Hindlimb muscle (tissue), 1 donor: ENCODE data around the gene CDRT15L2. TPM values are rescaled to one million over a fixed set of nuclear protein-coding genes. Genes with fewer than 3 reads are reported as not detected.
"Not testable (repeated sequence)": the region's sequence is repeated elsewhere in the genome, so short reads cannot be mapped to it uniquely, and the experiment has no call there.

Source experiments
- DNase-seq: peaks from one replicate; pipeline ENCODE4 v3.0.0-alpha.2; 2013
- polyA plus RNA-seq: library from polyadenylated mRNA; unstranded; fragments of 120-200 nt; gene quantifications from one replicate; pipeline ENCODE4 v1.2.1, GENCODE V29; 2013; ENCODE audit not compliant: insufficient read length

CDRT15L2 gene
- polyA plus RNA-seq, 1 donor = not detected

- peak; percentile 23 for DNase-seq
Observed at GRCh38 chr17:20575071-20575470, 4.5 kb upstream of the CDRT15L2 start.

DNA sequence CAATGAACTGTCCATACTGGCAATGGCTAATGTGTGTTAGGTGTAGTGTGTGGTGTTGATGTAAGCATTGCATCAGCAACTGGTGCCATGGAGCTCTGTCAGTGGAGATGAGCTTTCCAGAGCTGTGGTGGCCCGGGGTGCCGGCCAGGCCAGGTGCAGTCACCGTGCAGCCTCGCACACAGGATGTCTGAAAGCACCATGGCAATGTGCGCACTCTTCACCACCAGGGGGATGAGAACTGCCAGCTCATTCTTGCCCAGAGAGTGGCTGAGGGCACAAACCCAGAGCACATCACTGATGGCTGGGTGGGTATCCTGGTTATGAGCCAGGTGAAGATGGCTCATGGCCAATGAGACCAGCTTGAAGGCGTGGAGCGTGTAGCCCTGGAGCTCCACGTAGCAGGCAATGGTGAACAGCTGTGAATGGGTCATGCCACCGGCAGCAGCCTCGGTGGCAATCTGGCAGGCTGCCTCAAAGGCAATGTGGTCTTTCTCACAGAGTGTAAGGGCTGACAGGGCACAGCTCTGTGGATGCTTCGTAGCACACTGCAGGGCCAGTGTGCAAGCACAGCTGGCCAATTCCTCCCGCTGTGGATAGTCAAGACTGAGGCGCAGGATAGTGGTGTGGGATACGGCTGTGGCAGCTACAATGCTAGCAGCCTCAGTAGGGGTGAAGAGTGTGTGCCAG lies 4.5 kb downstream of the CDRT15L2 start:
- DNase-seq = not testable (repeated sequence)

DNA sequence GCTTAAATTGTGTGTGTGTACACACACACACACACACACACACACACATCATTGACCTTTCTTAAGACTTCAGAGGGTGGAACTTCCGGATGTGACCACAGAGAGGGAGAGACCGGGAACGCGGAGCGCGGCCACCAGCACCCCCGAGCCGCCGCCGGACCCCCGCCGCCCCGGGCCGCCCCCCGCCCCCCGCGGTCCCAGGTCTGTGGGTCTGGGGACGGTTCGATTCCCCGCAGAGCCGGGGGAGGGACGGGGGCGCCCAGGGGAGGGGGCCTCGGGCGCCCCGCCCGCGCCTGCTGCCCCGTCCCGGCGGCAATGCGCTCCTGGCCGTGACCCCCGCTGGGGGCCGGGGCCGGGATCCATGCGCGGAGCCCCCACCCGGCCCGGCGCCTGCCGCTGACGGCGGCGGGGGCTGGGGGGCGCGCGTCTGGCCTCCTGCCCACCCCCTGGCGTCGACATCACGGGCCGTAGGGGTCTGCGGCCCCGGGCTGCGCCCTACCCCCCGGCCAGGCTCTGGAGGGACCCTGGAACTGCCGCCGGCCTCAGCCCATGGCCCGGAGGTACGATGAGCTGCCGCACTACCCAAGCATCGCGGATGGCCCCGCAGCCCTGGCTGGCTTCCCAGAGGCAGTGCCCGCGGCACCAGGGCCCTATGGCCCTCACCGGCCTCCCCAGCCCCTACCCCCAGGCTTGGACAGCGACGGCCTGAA lies 9.4 kb downstream of the CDRT15L2 start:
- DNase-seq = peak; percentile 14

DNA sequence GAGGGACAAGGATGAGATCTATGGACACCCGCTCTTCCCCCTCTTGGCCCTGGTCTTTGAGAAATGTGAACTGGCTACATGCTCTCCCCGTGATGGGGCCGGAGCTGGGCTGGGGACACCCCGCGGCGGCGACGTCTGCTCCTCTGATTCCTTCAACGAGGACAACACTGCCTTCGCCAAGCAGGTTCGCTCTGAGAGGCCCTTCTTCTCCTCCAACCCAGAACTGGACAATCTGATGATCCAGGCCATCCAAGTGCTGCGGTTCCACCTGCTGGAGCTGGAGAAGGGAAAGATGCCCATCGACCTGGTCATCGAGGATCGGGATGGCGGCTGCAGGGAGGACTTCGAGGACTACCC lies 9.9 kb downstream of the CDRT15L2 start:
- not testable (repeated sequence) for DNase-seq

DNA sequence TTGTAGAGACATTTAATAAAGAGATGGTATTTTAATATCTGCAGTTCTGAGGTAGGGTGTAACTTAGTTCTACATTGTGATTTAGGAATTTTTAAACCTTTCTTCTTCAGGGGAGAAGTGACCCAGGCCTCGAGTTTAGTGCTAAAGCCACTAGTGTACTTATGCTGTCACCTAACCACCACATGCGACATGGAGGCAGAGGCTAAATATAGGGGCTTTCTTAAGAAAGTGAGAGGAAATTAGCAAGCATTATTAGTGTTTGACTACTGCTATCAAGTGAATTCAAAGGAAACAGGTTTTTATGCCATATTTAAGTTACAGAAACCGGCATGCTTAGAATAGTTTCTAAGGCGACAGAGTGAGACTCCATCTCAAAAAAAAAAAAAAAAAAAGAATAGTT lies 11.5 kb downstream of the CDRT15L2 start:
- not testable (repeated sequence) for DNase-seq

DNA sequence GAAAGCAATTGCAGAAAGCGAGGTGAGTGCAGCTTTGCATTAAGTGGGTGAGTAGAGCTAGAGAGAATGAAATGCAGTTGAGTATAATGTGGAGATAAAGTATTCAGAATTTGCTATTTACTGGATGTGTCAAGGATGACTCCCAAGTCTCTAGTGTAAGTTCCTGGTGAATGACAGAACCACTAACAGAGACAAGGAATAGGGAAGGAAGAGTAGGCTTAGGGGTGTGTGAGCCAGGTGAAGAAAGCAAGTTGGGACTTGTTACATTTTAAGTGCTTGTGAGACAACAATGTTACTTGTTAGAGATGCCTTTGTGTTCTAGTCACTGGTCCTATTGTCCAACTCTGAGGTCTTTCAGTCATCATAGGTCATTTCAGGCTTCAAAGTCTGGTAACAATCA lies 26.0 kb downstream of the CDRT15L2 start:
- DNase-seq = not testable (repeated sequence)

GRCh38 chr17:20609490-20609889 lies 30.0 kb downstream of the CDRT15L2 start:
- not testable (repeated sequence) for DNase-seq

DNA sequence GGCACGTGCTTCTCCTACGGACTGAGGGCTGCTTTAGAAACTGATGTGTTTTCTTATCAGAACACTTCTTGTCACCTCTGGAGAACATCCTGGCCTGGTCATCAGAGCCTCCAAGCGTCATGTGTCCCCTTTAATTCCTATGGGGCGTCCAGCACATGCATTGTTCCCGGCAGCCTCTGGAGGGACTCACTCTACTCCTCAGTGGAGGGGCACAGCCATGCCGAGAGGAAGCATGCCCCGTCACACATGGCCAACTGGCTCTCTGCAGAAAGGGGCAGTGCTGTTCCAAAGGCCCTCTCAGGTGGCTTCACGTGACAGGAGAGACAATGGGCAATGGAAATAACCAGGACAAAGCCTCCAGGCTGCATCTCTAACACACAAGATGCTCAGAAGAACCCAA lies 31.8 kb downstream of the CDRT15L2 start:
- DNase-seq = no peak

DNA sequence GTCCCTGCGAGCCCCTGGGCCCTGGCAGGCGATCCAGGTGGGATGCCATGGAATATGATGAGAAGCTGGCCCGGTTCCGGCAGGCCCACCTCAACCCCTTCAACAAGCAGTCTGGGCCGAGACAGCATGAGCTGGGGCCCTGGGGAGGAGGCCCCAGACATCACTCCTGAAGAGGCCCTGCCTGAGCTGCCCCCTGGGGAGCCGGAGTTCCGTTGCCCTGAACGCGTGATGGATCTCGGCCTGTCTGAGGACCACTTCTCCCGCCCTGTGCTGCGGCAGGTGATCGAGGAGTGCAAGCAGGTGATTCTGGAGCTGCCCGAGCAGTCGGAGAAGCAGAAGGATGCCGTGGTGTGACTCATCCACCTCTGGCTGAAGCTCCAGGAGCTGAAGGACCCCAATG lies 33.1 kb downstream of the CDRT15L2 start:
- no peak for DNase-seq

GRCh38 chr17:20613248-20613647 lies 33.7 kb downstream of the CDRT15L2 start:
- no peak for DNase-seq

DNA sequence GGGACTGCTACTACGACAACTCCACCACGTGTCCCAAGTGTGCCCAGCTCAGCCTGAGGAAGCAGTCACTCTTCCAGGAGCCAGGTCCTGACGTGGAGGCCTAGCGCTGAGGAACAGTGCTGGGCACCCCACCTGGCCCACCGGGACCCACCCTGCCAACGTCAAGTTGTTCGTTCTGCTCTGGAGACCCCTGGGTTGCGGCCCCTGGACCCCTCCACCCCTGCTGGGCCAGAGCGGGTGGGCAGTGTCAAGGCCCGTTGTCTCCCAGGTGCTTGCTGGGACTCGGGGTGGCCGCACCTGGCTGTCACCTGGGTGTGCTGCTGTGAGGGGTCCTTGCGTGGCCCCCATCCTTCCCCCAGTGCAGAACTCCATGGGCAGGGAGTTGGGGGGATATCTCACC lies 34.4 kb downstream of the CDRT15L2 start:
- DNase-seq = no peak

DNA sequence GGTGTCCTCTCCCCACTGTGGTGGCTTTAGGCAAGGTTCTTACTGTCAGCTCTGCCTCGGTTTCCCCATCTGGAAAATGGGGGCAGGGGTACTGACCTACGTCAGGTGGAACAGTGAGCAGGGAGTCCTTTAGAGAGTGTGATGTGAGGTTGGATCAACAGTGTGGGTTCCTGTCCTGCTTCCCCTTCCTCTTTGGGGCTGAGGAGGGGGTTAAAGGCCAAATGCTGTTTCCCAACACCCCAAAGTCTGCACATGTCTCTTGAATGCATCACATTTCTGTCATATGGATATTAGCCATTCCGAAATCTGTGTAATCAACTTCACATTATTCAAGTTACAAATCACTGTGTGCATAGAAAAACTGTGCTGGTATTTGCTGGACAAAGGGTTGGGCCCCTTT lies 35.9 kb downstream of the CDRT15L2 start:
- not testable (repeated sequence) for DNase-seq

Other genes starting within 250 kb of the CDRT15L2 start
- gene LGALS9B, start 112.2 kb upstream of the CDRT15L2 start, polyA plus RNA-seq = not detected